HG02678 (cell line): ENCODE results near the gene ITIH2.
A peak's percentile ranks its signal among the peaks of the same experiment; 100 is the strongest.
"Not testable (repeated sequence)": the region's sequence is repeated elsewhere in the genome, so short reads cannot be mapped to it uniquely, and the experiment has no call there.

Experiments
- ATAC-seq: cut with Tn5 transposase; IDR thresholded peaks from one replicate; pipeline ENCODE4 v1.9.1; 2021; ENCODE audit warnings: mild to moderate bottlenecking, moderate library complexity; ENCODE audit not compliant: unreplicated experiment

ITIH2 gene

GRCh38 chr10:7738536-7739407 is 35.7 kb downstream of the ITIH2 start:
- ATAC-seq = no peak

DNA sequence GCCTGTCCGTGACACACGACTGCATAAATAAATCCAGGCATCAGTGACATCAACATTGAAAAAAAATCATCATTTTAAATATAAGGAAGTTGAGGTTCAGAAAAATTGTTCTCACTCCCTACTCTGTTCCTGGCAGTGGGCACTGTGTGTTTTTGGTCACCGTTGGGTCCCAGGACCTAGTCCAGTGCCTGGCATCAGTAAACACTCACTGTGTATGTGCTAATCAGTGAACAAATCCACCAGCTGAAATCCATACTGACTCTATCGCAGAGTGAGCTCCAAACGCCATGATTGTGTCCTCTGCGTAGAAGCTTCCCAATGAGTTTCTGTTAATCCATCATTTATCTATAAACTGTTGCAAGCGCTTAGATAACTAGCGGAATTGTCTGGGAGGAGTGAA is 41.2 kb downstream of the ITIH2 start:
- ATAC-seq = no peak

DNA sequence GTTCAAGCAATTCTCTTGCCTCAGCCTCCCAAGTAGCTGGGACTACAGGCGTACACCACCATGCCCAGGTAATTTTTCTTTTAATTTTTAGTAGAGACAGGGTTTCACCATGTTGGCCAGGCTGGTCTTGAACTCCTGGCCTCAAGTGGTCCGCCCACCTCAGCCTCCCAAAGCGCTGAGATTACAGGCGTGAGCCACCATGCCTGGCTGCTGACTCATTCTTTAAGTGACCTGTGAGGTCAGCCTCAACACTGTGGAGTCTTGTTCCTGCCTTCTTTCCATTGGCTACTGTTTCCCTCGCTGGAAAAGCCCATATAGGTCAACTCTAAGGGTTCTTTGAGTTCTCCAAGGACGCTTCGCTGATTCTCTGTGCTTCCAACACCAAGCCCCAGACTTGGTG is 45.5 kb downstream of the ITIH2 start:
- not testable (repeated sequence) for ATAC-seq

GRCh38 chr10:7750222-7750621 is 47.1 kb downstream of the ITIH2 start:
- no peak for ATAC-seq

- no peak for ATAC-seq
Measured at GRCh38 chr10:7752251-7752650, 49.1 kb downstream of the ITIH2 start.

DNA sequence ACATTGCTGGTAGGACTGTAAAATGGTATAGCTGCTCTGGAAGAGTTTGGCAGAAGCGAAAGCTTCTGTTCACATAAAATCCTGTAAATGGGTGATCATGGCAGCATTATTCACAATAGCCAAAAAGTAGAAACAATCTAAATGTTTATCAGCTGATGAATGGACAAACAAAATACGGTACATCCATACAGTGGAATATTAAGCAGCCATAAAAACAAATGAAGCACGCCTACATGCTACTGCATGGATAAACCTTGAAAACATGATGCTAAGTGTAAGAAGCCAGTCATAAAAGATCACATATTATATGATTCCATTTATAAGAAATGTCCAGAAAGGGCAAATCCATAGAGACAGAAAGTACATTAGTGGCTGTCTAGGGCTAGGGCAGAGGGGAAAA is 52.0 kb downstream of the ITIH2 start:
- no peak for ATAC-seq

GRCh38 chr10:7756360-7756992 is 53.4 kb downstream of the ITIH2 start:
- ATAC-seq = no peak

GRCh38 chr10:7763929-7764328 is 60.8 kb downstream of the ITIH2 start:
- no peak for ATAC-seq

GRCh38 chr10:7766241-7766640 is 63.1 kb downstream of the ITIH2 start:
- ATAC-seq = no peak

DNA sequence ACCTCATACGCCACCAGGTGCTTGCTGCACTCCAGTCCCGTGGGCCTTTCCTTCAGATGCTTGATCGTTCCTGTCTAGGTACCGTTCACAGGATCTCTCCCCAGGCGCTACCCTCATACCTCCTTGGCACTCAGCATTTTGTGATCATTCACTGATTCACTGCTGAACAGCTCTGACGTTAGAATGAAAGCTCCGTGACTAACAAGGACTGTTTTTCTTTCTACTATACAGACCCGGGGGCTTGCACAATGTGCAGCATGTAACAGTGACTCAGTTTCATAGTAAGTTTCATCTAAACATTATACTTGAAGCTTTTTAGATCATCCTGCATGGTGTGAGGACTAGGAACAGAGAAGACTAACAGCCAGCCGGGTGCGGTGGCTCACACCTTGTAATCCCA is 64.1 kb downstream of the ITIH2 start:
- no peak for ATAC-seq

DNA sequence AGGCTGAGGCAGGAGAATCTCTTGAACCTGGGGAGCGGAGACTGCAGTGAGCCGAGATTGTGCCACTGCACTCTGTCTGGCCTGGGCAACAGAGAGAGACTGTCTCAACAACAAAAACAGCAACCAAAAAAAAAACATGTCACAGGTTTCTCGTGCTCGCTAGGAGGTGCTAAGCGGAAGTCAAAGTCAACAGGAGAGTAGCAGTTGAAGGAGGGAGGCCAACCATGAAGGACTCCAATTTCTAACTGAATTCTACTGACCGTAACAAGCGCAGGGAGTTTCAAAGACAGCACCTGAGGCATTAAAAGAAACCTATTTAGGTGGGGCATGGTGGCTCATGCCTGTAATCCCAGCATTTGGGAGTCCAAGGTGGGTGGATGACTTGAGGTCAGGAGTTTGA is 65.3 kb downstream of the ITIH2 start:
- no peak for ATAC-seq

- ATAC-seq = no peak
Measured at GRCh38 chr10:7773845-7774801, 71.0 kb downstream of the ITIH2 start.

DNA sequence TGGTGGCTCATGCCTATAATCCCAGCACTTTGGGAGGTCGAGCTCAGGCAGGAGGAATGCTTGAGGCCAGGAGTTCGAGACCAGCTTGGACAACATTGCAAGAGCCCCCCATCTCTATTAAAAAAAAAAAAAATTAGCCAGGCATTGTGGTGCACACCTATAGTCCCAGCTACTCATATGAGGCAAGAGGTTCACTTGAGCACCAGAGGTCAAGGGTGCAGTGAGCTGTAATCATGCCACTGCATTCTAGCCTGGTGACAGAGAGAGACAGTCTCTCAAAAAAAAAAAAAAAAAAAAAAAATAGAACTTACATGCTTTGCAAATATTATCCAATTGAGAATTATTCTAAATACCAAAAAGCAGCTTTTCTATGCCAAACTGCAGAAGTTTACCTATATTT is 73.7 kb downstream of the ITIH2 start:
- ATAC-seq = no peak

DNA sequence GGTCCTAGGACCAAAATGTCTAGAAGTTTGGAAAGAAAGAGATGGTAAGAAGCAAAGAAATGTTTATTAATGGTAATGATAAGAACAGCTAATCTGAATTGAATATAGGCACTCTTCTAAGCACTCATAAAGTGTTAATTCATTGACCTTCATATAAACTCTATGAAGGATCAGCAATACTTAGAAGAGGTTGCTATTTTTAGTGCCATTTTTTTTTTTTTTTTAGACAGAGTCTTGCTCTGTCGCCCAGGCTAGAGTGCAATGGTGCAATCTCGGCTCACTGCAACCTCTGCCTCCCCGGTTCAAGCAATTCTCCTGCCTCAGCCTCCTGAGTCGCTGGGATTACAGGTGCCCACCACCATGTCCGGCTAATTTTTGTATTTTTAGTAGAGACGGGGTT is 79.1 kb downstream of the ITIH2 start:
- ATAC-seq = not testable (repeated sequence)

DNA sequence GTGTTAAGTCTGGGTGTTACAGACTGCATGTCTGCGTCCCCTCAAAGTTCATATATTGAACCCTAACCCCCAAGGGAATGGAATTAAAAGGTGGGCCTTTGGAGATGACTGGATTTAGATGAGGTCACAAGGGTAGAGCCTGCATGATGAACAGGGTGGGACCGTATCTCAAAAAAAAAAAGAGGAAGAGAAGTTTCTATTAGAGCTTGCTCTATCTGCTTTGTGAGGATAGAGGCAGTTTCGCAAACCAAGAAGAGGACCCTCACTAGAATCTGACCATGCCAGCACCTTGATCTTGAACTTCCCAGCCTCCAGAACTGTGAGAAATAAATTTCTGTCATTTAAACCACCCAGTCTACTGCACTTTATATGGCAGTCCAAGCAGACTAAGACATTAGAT is 83.3 kb downstream of the ITIH2 start:
- no peak for ATAC-seq

DNA sequence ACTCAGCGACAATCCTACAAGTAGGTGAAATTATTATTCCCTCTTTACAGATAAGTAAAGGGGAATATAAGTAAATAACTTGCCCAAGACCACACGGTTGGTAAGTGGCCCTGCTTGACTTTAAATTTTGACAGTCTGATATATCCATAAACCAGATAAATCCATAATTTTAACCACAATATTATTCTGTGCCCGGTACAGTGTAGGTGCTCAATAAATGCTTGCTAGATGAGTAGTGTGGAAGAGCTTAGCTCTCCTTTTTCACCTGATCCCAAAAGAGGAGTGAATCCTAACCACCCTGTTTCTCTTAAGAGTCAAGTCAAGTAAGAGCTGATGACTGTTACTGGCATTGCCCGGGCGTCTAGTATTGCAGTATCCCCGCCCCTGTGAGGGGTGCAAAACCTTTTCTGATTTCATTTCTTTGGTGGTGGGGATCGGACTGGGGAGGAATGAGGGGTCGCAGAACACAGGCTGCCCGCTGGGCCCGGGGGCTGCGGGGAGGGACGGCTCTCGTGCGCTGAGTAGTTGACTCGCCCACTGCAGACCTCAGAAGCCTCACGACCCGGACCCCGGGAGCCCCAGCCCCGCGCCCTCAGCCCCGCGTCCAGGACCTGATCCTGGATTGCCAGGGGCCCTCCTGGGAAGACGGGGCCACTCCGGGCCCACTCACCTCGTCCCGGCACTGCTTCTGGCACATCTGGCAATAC is 84.2 kb downstream of the ITIH2 start:
- ATAC-seq = peak; percentile 9

- ATAC-seq = peak; percentile 94
Measured at GRCh38 chr10:7787857-7788638, 84.9 kb downstream of the ITIH2 start, which contains the start of the genes ATP5F1C and KIN. Gene ATP5F1C (plus strand): TSS chr10:7788177. CDS start chr10:7788208, 31 bp downstream. Gene KIN (minus strand): TSS chr10:7787993. CDS start chr10:7787933, 60 bp downstream.

GRCh38 chr10:7788639-7789286 is 85.6 kb downstream of the ITIH2 start:
- ATAC-seq = peak; percentile 14

- ATAC-seq = no peak
Measured at GRCh38 chr10:7789390-7789789, 86.3 kb downstream of the ITIH2 start.
